BLaER1 treated with 17β-estradiol and CSF1 and Interleukin-3, amounts not matched to agents 10 nM and 100 nM (cell line): ENCODE data around the gene RNF138.
"Not testable (repeated sequence)": the region's sequence is repeated elsewhere in the genome, so short reads cannot be mapped to it uniquely, and the experiment has no call there.

Experiments used
- H3K27ac ChIP-seq, 11 experiments: shearing (Covaris generic); formaldehyde crosslinking; 2 replicates each; pipeline ENCODE4 v1.8.1; 2022
- H3K27me3 ChIP-seq, 11 experiments: shearing (Covaris generic); formaldehyde crosslinking; 2 replicates each; pipeline ENCODE4 v1.8.1; 2022
- H3K36me3 ChIP-seq, 11 experiments: shearing (Covaris generic); formaldehyde crosslinking; 2 replicates each; pipeline ENCODE4 v1.8.1; 2022
- H3K4me1 ChIP-seq, 10 experiments: shearing (Covaris generic); formaldehyde crosslinking; 2 replicates each; pipeline ENCODE4 v1.8.1; 2022
- H3K4me2 ChIP-seq, 11 experiments: shearing (Covaris generic); formaldehyde crosslinking; 2 replicates each; pipeline ENCODE4 v1.8.1; 2022
- H3K4me3 ChIP-seq, 10 experiments: shearing (Covaris generic); formaldehyde crosslinking; 2 replicates each; pipeline ENCODE4 v1.8.1; 2022
- H3K9ac ChIP-seq, 11 experiments: shearing (Covaris generic); formaldehyde crosslinking; 2 replicates each; pipeline ENCODE4 v1.8.1; 2022
- H3K9me3 ChIP-seq, 11 experiments: shearing (Covaris generic); formaldehyde crosslinking; replicated peaks in 1 of 11; 2 replicates each; pipeline ENCODE4 v1.8.1; 2022
- H4K20me1 ChIP-seq, 11 experiments: shearing (Covaris generic); formaldehyde crosslinking; 2 replicates each; pipeline ENCODE4 v1.8.1; 2022
- Cebpa-rat ChIP-seq, 11 experiments: shearing (Covaris generic); IDR thresholded peaks; 2 replicates each; pipeline ENCODE4 v1.8.1; 2022

Gene RNF138

DNA sequence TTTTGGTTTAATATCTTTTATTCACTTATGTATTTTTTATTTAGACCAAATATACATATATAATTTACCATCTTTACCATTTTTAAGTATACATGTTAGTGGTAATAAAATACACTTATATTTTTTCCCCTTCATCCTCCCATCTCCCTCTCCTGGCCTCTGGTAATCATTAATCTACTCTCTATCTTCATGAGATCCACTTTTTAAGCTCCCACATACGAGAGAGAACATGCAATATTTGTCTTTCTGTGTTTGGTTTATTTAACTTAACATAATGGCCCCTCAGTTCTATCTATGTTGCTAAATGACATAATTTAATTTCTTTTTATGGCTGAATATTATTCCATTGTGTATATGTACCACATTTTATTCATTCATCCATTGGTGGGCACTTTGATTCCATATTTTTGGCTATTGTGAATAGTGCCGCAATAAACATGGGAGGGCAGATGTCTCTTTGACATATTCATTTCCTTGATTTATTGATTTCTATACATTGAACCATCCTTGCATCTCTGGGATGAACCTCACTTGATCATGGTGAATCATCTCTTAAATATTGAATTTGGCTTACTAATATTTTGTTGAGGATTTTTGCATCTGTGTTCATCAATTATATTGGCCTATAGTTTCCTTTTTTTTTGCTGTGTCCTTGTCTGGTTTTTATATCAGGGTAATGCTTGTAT, 56.7 kb downstream of the RNF138 start:
- no peak for TF ChIP-seq Cebpa-rat (IDR thresholded peaks at IDR 0.05)
- H3K4me2 ChIP-seq = no peak overlapping the region
- H3K36me3 ChIP-seq = no peaks in the 10 kb centered on the region

DNA sequence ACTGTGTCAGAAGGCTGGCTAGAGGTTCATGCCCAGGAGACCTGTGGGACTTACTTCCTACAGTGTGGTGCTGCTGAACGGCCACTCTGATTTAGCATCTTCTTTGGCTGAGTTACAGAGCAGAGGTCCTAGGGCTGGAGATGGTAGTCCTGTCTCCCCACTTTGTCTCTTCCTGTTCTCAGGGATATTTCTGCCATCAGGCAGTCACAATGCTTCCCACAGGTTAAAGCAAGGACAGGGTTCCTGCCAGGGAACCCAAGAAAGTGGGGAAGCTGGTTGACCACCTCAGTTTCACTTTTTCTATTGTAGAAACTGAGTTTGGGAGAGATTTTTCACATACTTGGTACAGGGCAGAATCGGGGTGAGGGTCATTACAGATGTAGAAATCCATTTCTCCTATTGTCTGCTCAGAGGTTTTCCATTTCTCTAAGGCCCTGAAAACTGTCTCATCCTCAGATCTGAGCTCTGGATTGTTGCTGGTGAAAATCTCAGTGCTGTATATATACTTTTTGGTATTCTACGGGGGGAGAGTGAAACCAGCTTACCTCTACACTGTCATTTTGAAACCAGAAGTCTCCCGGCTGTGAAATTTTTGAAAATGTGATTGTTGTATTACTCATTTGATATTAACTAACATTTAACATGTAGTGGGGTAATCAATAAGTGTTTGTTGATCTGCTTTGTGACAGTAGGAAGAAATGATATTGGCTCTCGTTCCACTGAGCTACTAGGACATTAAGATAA, 61.2 kb downstream of the RNF138 start:
- TF ChIP-seq Cebpa-rat (IDR thresholded peaks at IDR 0.05) = no peak
- Histone ChIP-seq H3K36me3 (no peaks in the 10 kb centered on the region), H4K20me1 (no peaks in the 10 kb centered on the region), H3K4me2 (no peak overlapping the region), H3K9me3 (peaks cover 9 to 33% (median 16%) of the 10 kb centered on the region in 11 experiments; a peak in 17 of 22 replicates), H3K27ac (no peak overlapping the region), H3K4me1 (peaks cover 0 to 7% (median 2%) of the 10 kb centered on the region in 10 experiments; a peak in 2 of 20 replicates), H3K27me3 (no peaks in the 10 kb centered on the region), H3K9ac (no peak overlapping the region), H3K4me3 (no peak overlapping the region)

More for the DNA sequence above, 56.7 kb downstream of the RNF138 start:
- Histone ChIP-seq H3K4me3 (no peak overlapping the region), H3K27me3 (no peaks in the 10 kb centered on the region), H4K20me1 (no peaks in the 10 kb centered on the region), H3K9ac (no peak overlapping the region), H3K27ac (no peak overlapping the region), H3K4me1 (no peaks in the 10 kb centered on the region), H3K9me3 (peaks cover 0 to 16% (median 13%) of the 10 kb centered on the region in 11 experiments; a peak in 14 of 22 replicates)

DNA sequence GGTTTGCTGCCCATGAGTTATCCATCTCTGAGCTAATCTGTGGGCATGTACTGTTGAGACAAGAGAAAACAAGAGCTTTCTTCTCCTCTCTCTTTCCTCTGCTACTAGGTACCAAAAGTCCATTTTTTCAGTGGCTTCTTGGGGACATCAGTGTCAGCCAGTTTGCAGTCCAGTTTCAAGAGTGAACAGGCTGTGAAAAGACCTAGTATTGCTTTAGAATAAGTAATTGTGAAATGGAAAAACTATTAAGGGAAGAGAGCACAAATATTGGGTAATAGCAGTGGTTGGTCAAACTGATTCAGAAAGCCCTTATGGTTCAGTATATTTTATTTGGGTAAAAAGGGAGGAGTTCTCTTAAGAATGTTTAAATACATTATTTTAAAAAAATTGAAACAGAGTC, 65.2 kb downstream of the RNF138 start:
- H3K4me2 ChIP-seq = no peak overlapping the region
- H3K4me3 ChIP-seq = no peak overlapping the region
- no peak for TF ChIP-seq Cebpa-rat (IDR thresholded peaks at IDR 0.05)
- peaks cover 0 to 19% (median 9%) of the 10 kb centered on the region in 11 experiments; a peak in 10 of 22 replicates for H3K9me3 ChIP-seq
- H3K27me3 ChIP-seq = no peaks in the 10 kb centered on the region
- no peaks in the 10 kb centered on the region for H3K36me3 ChIP-seq
- H3K9ac ChIP-seq = 0 out of 22 replicates have a peak overlapping the region, but pooled peaks of 1 of the 11 experiments have one; percentile 14
- H3K4me1 ChIP-seq = peaks cover 0 to 7% (median 4%) of the 10 kb centered on the region in 10 experiments; a peak in 2 of 20 replicates
- no peak overlapping the region for H3K27ac ChIP-seq
- H4K20me1 ChIP-seq = no peaks in the 10 kb centered on the region

DNA sequence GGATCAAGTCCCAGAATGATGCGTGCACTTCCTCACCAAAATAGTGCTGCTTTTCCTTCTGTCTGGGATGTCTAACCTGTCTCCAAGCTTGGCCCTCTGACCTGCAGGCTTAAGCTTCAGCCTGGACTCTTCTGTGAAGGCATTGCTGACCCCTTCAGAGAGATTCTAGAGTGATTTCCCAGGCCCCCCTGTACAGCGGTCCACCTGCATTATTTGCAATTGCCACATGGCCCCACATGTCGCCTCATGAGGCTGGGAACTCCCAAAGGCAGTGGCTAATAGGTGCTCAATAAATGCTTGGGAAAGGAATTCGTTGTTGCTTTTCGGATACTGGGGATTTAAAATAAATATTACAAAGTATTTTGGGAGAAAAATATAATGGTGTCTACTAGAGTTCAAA, 65.9 kb downstream of the RNF138 start:
- TF ChIP-seq Cebpa-rat (IDR thresholded peaks at IDR 0.05) = no peak
- peak overlapping the region in 1 of 11 experiments; percentile 33; a peak in 1 of 22 replicates for H3K9ac ChIP-seq
- no peaks in the 10 kb centered on the region for H3K27me3 ChIP-seq
- no peaks in the 10 kb centered on the region for H4K20me1 ChIP-seq
- peaks cover 0 to 7% (median 4%) of the 10 kb centered on the region in 10 experiments; a peak in 2 of 20 replicates for H3K4me1 ChIP-seq
- peaks cover 0 to 19% (median 9%) of the 10 kb centered on the region in 11 experiments; a peak in 10 of 22 replicates for H3K9me3 ChIP-seq
- no peak overlapping the region for H3K4me3 ChIP-seq
- H3K4me2 ChIP-seq = peak overlapping the region in 4 of 11 experiments; percentile 2 to 67 (median 21); a peak in 2 of 22 replicates
- H3K36me3 ChIP-seq = no peaks in the 10 kb centered on the region
- no peak overlapping the region for H3K27ac ChIP-seq

DNA sequence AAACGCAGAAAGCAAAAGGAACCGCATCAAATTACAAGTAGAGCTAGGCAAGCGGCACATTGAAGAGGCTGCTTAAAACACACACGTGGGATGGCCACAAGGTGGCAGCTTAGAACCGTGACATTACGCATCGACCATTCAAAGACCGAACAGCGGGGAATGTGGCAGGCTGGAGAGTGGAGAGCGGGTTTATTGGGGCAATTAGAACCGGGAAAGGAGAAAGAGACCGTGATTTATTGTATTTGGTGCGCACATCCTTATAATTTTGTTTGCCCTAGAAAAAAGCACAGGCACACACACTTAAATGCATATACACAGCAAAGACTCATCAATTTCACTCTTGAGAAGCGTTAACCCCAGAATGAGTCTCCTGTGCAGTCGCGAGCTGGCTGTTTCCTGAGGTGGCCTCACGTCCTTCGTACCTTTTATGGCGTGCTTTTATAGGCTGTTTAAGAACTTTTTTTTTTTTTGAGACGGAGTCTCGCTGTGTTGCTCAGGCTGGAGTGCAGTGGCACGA, 66.5 kb downstream of the RNF138 start:
- Histone ChIP-seq H3K4me1 (peaks cover 0 to 7% (median 4%) of the 10 kb centered on the region in 10 experiments; a peak in 2 of 20 replicates), H4K20me1 (no peaks in the 10 kb centered on the region), H3K4me3 (no peak overlapping the region), H3K36me3 (no peaks in the 10 kb centered on the region), H3K9ac (no peak overlapping the region), H3K27ac (no peak overlapping the region), H3K9me3 (peaks cover 0 to 19% (median 9%) of the 10 kb centered on the region in 11 experiments; a peak in 10 of 22 replicates), H3K27me3 (no peaks in the 10 kb centered on the region), H3K4me2 (peak overlapping the region in 4 of 11 experiments; percentile 2 to 67 (median 21); a peak in 5 of 22 replicates)
- no peak for TF ChIP-seq Cebpa-rat (IDR thresholded peaks at IDR 0.05)

DNA sequence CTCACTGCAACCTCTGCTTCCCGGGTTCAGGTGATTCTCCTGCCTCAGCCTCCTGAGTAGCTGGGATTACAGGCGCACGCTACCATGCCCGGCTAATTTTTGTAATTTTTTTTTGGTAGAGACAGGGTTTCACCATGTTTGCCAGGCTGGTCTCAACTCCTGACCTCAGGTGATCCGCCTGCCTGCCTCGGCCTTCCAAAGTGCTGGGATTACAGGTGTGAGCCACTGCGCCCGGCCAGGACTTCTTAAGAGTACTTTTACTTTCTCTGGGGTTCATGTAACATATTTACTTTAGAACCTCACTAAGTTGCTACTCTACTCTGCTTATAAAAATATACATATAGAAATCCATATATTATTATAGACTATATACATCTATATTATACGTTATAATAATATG, 67.0 kb downstream of the RNF138 start:
- H3K4me3 ChIP-seq = not testable (repeated sequence)

DNA sequence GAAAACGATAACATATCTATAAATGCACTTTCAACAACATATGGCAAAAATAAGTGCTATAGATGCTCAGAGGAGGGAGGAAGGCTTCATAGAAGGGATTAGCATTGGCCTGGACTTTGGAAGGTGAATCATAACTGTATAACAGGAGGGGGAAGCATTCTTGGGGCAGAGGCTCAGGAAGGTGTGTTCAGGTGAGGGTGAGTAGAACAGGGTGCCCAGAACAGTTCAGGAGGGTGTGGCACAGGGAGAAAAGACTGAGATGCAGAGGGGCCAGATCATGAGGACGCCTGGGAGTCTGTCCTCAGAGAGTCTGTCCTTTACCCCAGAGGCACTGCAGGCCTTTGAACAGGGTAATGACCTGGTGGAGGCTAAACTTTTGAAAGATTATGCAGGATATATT, 68.9 kb downstream of the RNF138 start:
- no peak overlapping the region for H3K4me2 ChIP-seq

More for the DNA sequence above, 67.0 kb downstream of the RNF138 start:
- H3K27me3 ChIP-seq, H3K9ac ChIP-seq, H3K4me1 ChIP-seq, H3K4me2 ChIP-seq, H4K20me1 ChIP-seq, H3K36me3 ChIP-seq, H3K27ac ChIP-seq: not testable (repeated sequence)
- H3K9me3 ChIP-seq = peaks cover 0 to 15% (median 7%) of the 10 kb centered on the region in 11 experiments; a peak in 10 of 22 replicates

DNA sequence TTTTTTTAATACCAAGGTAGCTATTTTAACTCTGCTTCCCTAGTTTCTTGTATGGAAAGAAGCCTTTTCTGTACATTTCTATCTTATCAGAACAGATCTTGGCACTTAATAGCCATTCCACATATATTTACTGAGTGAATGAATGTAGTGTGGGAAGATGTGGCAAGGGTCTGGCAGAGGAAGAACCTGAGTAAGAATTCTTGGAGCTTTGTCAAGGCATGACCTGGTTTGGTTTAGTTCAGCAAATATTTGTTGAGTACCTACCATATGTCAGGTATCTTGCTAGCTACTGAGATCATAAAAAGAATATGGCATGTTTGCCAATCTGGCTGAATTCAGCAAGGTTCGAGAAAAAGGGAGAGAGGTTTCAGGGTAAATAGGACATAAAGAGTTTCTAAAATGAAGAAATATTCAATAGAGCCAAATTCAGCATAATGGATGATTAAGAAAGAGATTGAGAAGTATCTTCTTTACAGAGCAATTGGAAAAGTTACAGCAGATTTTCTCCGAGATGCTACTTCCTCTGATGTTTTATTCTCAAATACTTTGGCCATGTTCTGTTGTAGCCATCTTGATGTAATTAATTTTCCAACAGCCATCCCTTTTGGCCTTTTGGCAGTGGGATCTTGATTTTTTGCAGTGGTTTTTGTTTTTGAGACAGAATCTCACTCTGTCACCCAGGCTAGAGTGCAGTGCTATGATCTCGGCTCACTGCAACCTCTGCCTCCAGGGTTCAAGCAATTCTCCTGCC, 76.5 kb downstream of the RNF138 start:
- H4K20me1 ChIP-seq = no peaks in the 10 kb centered on the region
- no peak overlapping the region for H3K4me2 ChIP-seq
- H3K4me3 ChIP-seq = no peak overlapping the region
- H3K36me3 ChIP-seq = no peaks in the 10 kb centered on the region
- no peaks in the 10 kb centered on the region for H3K27me3 ChIP-seq
- H3K27ac ChIP-seq = no peak overlapping the region
- no peak overlapping the region for H3K9ac ChIP-seq
- no peak for TF ChIP-seq Cebpa-rat (IDR thresholded peaks at IDR 0.05)
- H3K4me1 ChIP-seq = peaks cover 0 to 4% (median 0%) of the 10 kb centered on the region in 10 experiments; a peak in 1 of 20 replicates
- H3K9me3 ChIP-seq = no peaks in the 10 kb centered on the region; a peak in 1 of 22 replicates

More for the DNA sequence above, 68.9 kb downstream of the RNF138 start:
- no peak overlapping the region for H3K27ac ChIP-seq
- no peak for TF ChIP-seq Cebpa-rat (IDR thresholded peaks at IDR 0.05)
- H3K9ac ChIP-seq = no peak overlapping the region
- peaks cover 0 to 12% (median 5%) of the 10 kb centered on the region in 10 experiments; a peak in 2 of 20 replicates for H3K4me1 ChIP-seq
- no peaks in the 10 kb centered on the region for H3K27me3 ChIP-seq
- no peaks in the 10 kb centered on the region for H3K36me3 ChIP-seq
- H3K9me3 ChIP-seq = no peaks in the 10 kb centered on the region
- no peaks in the 10 kb centered on the region for H4K20me1 ChIP-seq
- no peak overlapping the region for H3K4me3 ChIP-seq
